HEK293T (cell line): Measurements from ENCODE around the gene CFAP119.

Experiments
- ARNT ChIP-seq: fragments of 450-650 bp; IDR thresholded peaks from 2 replicates; pipeline ENCODE4 v1.6.1; 2017; ENCODE audit warnings: mild to moderate bottlenecking
- BHLHE40 ChIP-seq: fragments of 450-650 bp; IDR thresholded peaks from 2 replicates; pipeline ENCODE4 v1.6.1; 2016; ENCODE audit warnings: mild to moderate bottlenecking, moderate library complexity, borderline replicate concordance
- ELF4 ChIP-seq: fragments of 450-650 bp; IDR thresholded peaks from 2 replicates; pipeline ENCODE4 v1.6.1; 2017; ENCODE audit warnings: antibody characterized with exemption
- HDGF ChIP-seq: fragments of 450-650 bp; IDR thresholded peaks from 2 replicates; pipeline ENCODE4 v1.6.1; 2017; ENCODE audit warnings: antibody characterized with exemption, borderline replicate concordance
- LEF1 ChIP-seq: fragments of 450-650 bp; IDR thresholded peaks from 2 replicates; pipeline ENCODE4 v1.6.1; 2017; ENCODE audit warnings: mild to moderate bottlenecking, borderline replicate concordance
- NFRKB ChIP-seq: fragments of 450-650 bp; IDR thresholded peaks from 2 replicates; pipeline ENCODE4 v1.6.1; 2016; ENCODE audit warnings: mild to moderate bottlenecking, moderate library complexity
- SP1 ChIP-seq: fragments of 450-650 bp; IDR thresholded peaks from 2 replicates; pipeline ENCODE4 v1.6.1; 2017
- SUZ12 ChIP-seq: fragments of 450-650 bp; IDR thresholded peaks from 2 replicates; pipeline ENCODE4 v1.6.1; 2016; ENCODE audit warnings: mild to moderate bottlenecking
- TF ChIP-seq, protein P1 (sequence below): fragments of 450-650 bp; IDR thresholded peaks from 2 replicates; pipeline ENCODE4 v1.6.1; 2016

DNA sequence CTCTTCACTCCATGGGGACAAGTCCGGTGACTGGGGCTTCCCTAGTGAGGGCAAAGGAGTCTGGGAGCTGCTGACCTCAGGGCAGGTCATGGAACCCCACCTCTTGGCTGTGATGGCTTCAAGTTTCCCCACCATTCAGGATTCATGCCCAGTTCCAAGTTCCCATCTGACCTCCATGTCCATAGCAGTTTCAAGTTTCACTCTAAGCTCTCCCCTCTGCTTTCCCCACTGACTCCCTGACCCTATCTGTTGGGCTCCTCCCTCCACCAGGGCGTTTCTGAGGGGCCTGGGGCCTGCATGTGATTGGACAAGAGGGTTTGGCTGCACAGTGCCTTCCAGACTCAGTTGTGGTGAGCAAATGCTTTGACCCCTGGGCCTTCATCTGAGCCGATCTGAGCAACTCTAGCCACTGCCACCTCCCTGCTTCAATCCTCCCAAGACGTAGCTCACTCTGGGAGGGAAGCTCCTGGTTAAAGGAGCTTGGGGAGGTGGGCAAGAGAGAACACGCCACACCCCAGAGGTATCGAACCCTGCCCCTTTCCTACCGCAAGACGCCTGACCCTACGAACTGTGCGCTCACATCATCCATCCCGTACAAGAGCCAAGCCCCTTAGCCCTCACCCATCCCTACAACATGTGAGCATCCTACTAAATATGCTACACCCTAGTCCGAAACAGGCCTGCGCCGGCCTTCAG is 16.8 kb upstream of the CFAP119 start:
- no peak for TF ChIP-seq SUZ12
- no peak for TF ChIP-seq HDGF
- no peak for TF ChIP-seq LEF1
- no peak for TF ChIP-seq SP1
- TF ChIP-seq NFRKB, result no peak
- TF ChIP-seq ELF4, result no peak
- TF ChIP-seq BHLHE40, result no peak
- no peak for TF ChIP-seq ARNT
- TF ChIP-seq, protein P1, sequence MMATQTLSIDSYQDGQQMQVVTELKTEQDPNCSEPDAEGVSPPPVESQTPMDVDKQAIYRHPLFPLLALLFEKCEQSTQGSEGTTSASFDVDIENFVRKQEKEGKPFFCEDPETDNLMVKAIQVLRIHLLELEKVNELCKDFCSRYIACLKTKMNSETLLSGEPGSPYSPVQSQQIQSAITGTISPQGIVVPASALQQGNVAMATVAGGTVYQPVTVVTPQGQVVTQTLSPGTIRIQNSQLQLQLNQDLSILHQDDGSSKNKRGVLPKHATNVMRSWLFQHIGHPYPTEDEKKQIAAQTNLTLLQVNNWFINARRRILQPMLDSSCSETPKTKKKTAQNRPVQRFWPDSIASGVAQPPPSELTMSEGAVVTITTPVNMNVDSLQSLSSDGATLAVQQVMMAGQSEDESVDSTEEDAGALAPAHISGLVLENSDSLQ, result no peak
